ENCODE data around the gene ZBTB40. TPM values are rescaled to one million over a fixed set of nuclear protein-coding genes. Genes with fewer than 3 reads are reported as not detected.
A peak's percentile ranks its signal among the peaks of the same experiment; 100 is the strongest.

The ZBTB40 gene
- total and polyA plus RNA-seq, 2 of the 13 experiments (the other 11 are each of a cell fraction or from before 2014, with no cell fraction given): 8.8 to 16.5 TPM

- TF ChIP-seq IKZF5 (CRISPR knock-in tag; IDR thresholded peaks at IDR 0.05): 0 out of 2 replicates have a peak, but pooled peaks have one; percentile 17
- no peak for TF ChIP-seq ZNF777 (CRISPR knock-in tag; IDR thresholded peaks at IDR 0.05)
- TF ChIP-seq RARG (CRISPR knock-in tag; IDR thresholded peaks at IDR 0.05; ENCODE audit: low read depth): no peak
- peak; percentile 11; the same call in 1 of the 2 replicates for TF ChIP-seq FOXO1 (CRISPR knock-in tag; IDR thresholded peaks at IDR 0.05)
- TF ChIP-seq ZNF691 (CRISPR knock-in tag; IDR thresholded peaks at IDR 0.05; ENCODE audit: borderline replicate concordance, low read depth): peak; percentile 90; the same call in 1 of the 2 replicates
- no peak for TF ChIP-seq ZNF850 (CRISPR knock-in tag; conservative IDR thresholded peaks at IDR 0.05)
- TF ChIP-seq ZNF616 (CRISPR knock-in tag; IDR thresholded peaks at IDR 0.05; ENCODE audit: low read depth): no peak
- TF ChIP-seq ZGPAT (CRISPR knock-in tag; IDR thresholded peaks at IDR 0.05): 0 out of 2 replicates have a peak, but pooled peaks have one; percentile 31
- 0 out of 2 replicates have a peak, but pooled peaks have one; percentile 41 for TF ChIP-seq MIER3 (CRISPR knock-in tag; IDR thresholded peaks at IDR 0.05; ENCODE audit: borderline replicate concordance)
- TF ChIP-seq ZBTB44 (CRISPR knock-in tag; IDR thresholded peaks at IDR 0.05): no peak
- no peak for TF ChIP-seq FOXJ3 (CRISPR knock-in tag; IDR thresholded peaks at IDR 0.05; ENCODE audit: borderline replicate concordance)
- 0 out of 2 replicates have a peak, but pooled peaks have one; percentile 39 for TF ChIP-seq RELA (CRISPR knock-in tag; IDR thresholded peaks at IDR 0.05)
- TF ChIP-seq IRF1 (CRISPR knock-in tag; IDR thresholded peaks at IDR 0.05; ENCODE audit: low read depth): no peak
- TF ChIP-seq ZNF7 (CRISPR knock-in tag; IDR thresholded peaks at IDR 0.05): no peak
- 0 out of 2 replicates have a peak, but pooled peaks have one; percentile 25 for TF ChIP-seq ZBTB25 (CRISPR knock-in tag; IDR thresholded peaks at IDR 0.05)
- TF ChIP-seq ZFP41 (CRISPR knock-in tag; IDR thresholded peaks at IDR 0.05; ENCODE audit: borderline replicate concordance): no peak
- no peak for TF ChIP-seq ZNF18 (CRISPR knock-in tag; IDR thresholded peaks at IDR 0.05; ENCODE audit: insufficient replicate concordance)
- no peak for TF ChIP-seq MAZ (IDR thresholded peaks at IDR 0.05; ENCODE audit: borderline replicate concordance, low read depth, low read length)
- no peak for TF ChIP-seq MAZ (CRISPR knock-in tag; IDR thresholded peaks at IDR 0.05; ENCODE audit: low read depth)
Measured at GRCh38 chr1:22420455-22421053, 31.1 kb upstream of the ZBTB40 start (continued).

Data from HepG2 (cell line).